Neural cell (in vitro differentiated cells): ENCODE data around the gene TRPT1. TPM values are rescaled to one million over a fixed set of nuclear protein-coding genes. Genes with fewer than 3 reads are reported as not detected.

Experiments used
- H2AFZ ChIP-seq: fragments of 200-600, 300-800 bp; sonication (generic), shearing (Covaris generic); 2 replicates; pipeline ENCODE4 v1.6.0; 2014; ENCODE audit warnings: low read depth, mild to moderate bottlenecking, antibody characterized with exemption, low read length, moderate library complexity
- H3F3A ChIP-seq: fragments of 200-600 bp; shearing (Covaris generic); 2 replicates; pipeline ENCODE4 v1.6.1; 2016; ENCODE audit warnings: mild to moderate bottlenecking, moderate library complexity, mixed read lengths, antibody characterized with exemption, low read length; ENCODE audit not compliant: insufficient read depth, poor library complexity, severe bottlenecking
- H3K27ac ChIP-seq: fragments of 200-600, 300-800 bp; sonication (generic), shearing (Covaris generic); 2 replicates; pipeline ENCODE4 v1.5.1; 2014; ENCODE audit warnings: mild to moderate bottlenecking, low read length, moderate library complexity
- H3K27me3 ChIP-seq: fragments of 300-800, 200-600 bp; sonication (generic), shearing (Covaris generic); 2 replicates; pipeline ENCODE4 v1.6.0; 2014; ENCODE audit warnings: mild to moderate bottlenecking, low read depth, low read length, moderate library complexity; ENCODE audit not compliant: insufficient read depth
- H3K36me3 ChIP-seq: fragments of 300-800, 200-600 bp; sonication (generic), shearing (Covaris generic); 2 replicates; pipeline ENCODE4 v1.5.1; 2014; ENCODE audit warnings: mild to moderate bottlenecking, antibody characterized with exemption, low read length, moderate library complexity; ENCODE audit not compliant: insufficient read depth
- H3K4me2 ChIP-seq: fragments of 300-800, 200-600 bp; sonication (generic), shearing (Covaris generic); 2 replicates; pipeline ENCODE4 v1.6.0; 2014; ENCODE audit warnings: mild to moderate bottlenecking, low read length
- H3K4me3 ChIP-seq: fragments of 300-800, 200-600 bp; sonication (generic), shearing (Covaris generic); 2 replicates; pipeline ENCODE4 v1.5.1; 2014; ENCODE audit warnings: mild to moderate bottlenecking, low read length, moderate library complexity
- H3K79me2 ChIP-seq: fragments of 200-600 bp; shearing (Covaris generic); replicated peaks from 2 replicates; pipeline ENCODE4 v1.6.0; 2014; ENCODE audit warnings: mild to moderate bottlenecking, low read length, moderate library complexity; ENCODE audit not compliant: insufficient read depth
- H3K9ac ChIP-seq: fragments of 300-800, 200-600 bp; sonication (generic), shearing (Covaris generic); 2 replicates; pipeline ENCODE4 v1.6.1; 2016; ENCODE audit warnings: mild to moderate bottlenecking, low read length, mixed read lengths
- H3K9me2 ChIP-seq: fragments of 200-600 bp; shearing (Covaris generic); 2 replicates; pipeline ENCODE4 v1.6.1; 2016; ENCODE audit warnings: mild to moderate bottlenecking, low read length, mixed read lengths; ENCODE audit not compliant: insufficient read depth
- H3K9me3 ChIP-seq: fragments of 200-600, 300-800 bp; sonication (generic), shearing (Covaris generic); 2 replicates; pipeline ENCODE4 v1.6.1; 2016; ENCODE audit warnings: mild to moderate bottlenecking, mixed run types, low read length, moderate library complexity, mixed read lengths
- H4K20me1 ChIP-seq: fragments of 200-600 bp; shearing (Covaris generic); 2 replicates; pipeline ENCODE4 v1.6.1; 2016; ENCODE audit warnings: mild to moderate bottlenecking, mixed run types; ENCODE audit not compliant: insufficient read depth
- EP300 ChIP-seq: fragments of 450-650 bp; conservative IDR thresholded peaks from 2 replicates; pipeline ENCODE4 v1.6.1; 2014; ENCODE audit warnings: antibody characterized with exemption, mild to moderate bottlenecking, moderate library complexity; ENCODE audit not compliant: poor library complexity, severe bottlenecking
- EZH2 ChIP-seq: fragments of 200-600, 300-800 bp; shearing (Covaris generic), sonication (generic); IDR thresholded peaks from 2 replicates; pipeline ENCODE4 v1.6.1; 2014; ENCODE audit warnings: antibody characterized with exemption, low read length, borderline replicate concordance, mild to moderate bottlenecking; ENCODE audit not compliant: insufficient read depth, poor library complexity, severe bottlenecking
- MXI1 ChIP-seq: fragments of 450-650 bp; conservative IDR thresholded peaks from 2 replicates; pipeline ENCODE4 v1.6.1; 2014; ENCODE audit warnings: antibody characterized with exemption, mild to moderate bottlenecking; ENCODE audit not compliant: poor library complexity, severe bottlenecking
- POLR2AphosphoS5 ChIP-seq: IDR thresholded peaks from 2 replicates; pipeline ENCODE4 v1.6.1; 2012
- RAD21 ChIP-seq: fragments of 450-650 bp; conservative IDR thresholded peaks from 2 replicates; pipeline ENCODE4 v1.6.1; 2014; ENCODE audit warnings: antibody characterized with exemption, mild to moderate bottlenecking, moderate library complexity
- SMC3 ChIP-seq: fragments of 450-650 bp; conservative IDR thresholded peaks from 2 replicates; pipeline ENCODE4 v1.6.1; 2014; ENCODE audit warnings: antibody characterized with exemption, mild to moderate bottlenecking, moderate library complexity; ENCODE audit not compliant: poor library complexity
- TAF1 ChIP-seq: IDR thresholded peaks from 2 replicates; pipeline ENCODE4 v1.6.1; 2012; ENCODE audit warnings: low read depth
- polyA plus RNA-seq: library from polyadenylated mRNA; depleted of rRNA; stranded (reverse); fragments of >200 nt; gene quantifications from 2 replicates; pipeline ENCODE4 v1.2.3, GENCODE V29; 2014
- TF ChIP-seq, protein P1 (sequence below): fragments of 450-650 bp; IDR thresholded peaks from 2 replicates; pipeline ENCODE4 v1.5.1; 2014; ENCODE audit warnings: antibody characterized with exemption, mild to moderate bottlenecking, moderate library complexity; ENCODE audit not compliant: poor library complexity, severe bottlenecking
- TF ChIP-seq, protein P2 (sequence below): IDR thresholded peaks from 2 replicates; pipeline ENCODE4 v1.6.1; 2012; ENCODE audit warnings: borderline replicate concordance

TRPT1 gene
- polyA plus RNA-seq, 1 donor from 2014 or later: 67.2 TPM

DNA sequence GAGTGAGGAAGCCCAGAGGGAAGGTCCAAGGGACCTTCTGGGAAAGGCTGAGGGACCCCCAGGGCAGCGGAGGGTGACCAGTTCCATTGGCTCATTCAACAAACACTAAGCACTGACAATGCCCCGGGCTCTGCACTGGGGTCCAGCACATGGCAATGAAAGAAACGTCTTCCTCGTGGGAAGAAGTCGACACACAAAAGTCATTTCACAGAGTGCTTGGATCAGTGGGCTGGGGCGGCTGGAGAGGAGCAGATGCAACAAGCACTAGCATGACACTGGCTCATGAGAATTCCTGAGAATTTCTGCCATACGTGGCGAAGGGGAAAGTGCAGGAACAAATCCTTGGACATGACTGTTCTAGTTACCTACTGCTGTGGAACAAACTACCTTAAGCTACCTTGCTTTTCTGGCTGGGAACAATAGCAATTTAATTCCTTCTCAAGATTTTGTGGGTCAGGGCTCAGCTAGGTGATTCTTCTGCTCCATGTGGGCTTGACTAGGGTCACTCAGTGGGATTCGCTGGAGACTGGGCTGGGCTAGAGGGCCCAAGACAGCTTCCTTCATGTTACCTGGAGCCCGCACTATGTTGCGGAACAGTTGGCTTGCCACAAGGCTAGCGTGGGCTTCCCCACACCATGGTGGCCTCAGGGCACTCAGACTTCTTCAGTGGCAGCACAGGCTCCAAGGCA lies 46.9 kb downstream of the TRPT1 start:
- TF ChIP-seq RAD21 (no peak), TAF1 (no peak), MXI1 (no peak), EZH2 (no peak), SMC3 (no peak), EP300 (no peak), POLR2AphosphoS5 (no peak)
- TF ChIP-seq, protein P1, sequence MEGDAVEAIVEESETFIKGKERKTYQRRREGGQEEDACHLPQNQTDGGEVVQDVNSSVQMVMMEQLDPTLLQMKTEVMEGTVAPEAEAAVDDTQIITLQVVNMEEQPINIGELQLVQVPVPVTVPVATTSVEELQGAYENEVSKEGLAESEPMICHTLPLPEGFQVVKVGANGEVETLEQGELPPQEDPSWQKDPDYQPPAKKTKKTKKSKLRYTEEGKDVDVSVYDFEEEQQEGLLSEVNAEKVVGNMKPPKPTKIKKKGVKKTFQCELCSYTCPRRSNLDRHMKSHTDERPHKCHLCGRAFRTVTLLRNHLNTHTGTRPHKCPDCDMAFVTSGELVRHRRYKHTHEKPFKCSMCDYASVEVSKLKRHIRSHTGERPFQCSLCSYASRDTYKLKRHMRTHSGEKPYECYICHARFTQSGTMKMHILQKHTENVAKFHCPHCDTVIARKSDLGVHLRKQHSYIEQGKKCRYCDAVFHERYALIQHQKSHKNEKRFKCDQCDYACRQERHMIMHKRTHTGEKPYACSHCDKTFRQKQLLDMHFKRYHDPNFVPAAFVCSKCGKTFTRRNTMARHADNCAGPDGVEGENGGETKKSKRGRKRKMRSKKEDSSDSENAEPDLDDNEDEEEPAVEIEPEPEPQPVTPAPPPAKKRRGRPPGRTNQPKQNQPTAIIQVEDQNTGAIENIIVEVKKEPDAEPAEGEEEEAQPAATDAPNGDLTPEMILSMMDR: no peak
- TF ChIP-seq, protein P2, sequence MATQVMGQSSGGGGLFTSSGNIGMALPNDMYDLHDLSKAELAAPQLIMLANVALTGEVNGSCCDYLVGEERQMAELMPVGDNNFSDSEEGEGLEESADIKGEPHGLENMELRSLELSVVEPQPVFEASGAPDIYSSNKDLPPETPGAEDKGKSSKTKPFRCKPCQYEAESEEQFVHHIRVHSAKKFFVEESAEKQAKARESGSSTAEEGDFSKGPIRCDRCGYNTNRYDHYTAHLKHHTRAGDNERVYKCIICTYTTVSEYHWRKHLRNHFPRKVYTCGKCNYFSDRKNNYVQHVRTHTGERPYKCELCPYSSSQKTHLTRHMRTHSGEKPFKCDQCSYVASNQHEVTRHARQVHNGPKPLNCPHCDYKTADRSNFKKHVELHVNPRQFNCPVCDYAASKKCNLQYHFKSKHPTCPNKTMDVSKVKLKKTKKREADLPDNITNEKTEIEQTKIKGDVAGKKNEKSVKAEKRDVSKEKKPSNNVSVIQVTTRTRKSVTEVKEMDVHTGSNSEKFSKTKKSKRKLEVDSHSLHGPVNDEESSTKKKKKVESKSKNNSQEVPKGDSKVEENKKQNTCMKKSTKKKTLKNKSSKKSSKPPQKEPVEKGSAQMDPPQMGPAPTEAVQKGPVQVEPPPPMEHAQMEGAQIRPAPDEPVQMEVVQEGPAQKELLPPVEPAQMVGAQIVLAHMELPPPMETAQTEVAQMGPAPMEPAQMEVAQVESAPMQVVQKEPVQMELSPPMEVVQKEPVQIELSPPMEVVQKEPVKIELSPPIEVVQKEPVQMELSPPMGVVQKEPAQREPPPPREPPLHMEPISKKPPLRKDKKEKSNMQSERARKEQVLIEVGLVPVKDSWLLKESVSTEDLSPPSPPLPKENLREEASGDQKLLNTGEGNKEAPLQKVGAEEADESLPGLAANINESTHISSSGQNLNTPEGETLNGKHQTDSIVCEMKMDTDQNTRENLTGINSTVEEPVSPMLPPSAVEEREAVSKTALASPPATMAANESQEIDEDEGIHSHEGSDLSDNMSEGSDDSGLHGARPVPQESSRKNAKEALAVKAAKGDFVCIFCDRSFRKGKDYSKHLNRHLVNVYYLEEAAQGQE: no peak
- no peak overlapping the region for H2AFZ ChIP-seq
- H3K9me2 ChIP-seq: no peaks in the 10 kb centered on the region
- H3K9me3 ChIP-seq: no peaks in the 10 kb centered on the region
- no peaks in the 10 kb centered on the region for H3K79me2 ChIP-seq
- H3K27ac ChIP-seq: no peak overlapping the region
- H3F3A ChIP-seq: peaks cover 6% of the 10 kb centered on the region
- no peak overlapping the region for H3K9ac ChIP-seq
- H3K4me3 ChIP-seq: no peak overlapping the region
- H3K36me3 ChIP-seq: no peaks in the 10 kb centered on the region
- no peak overlapping the region for H3K4me2 ChIP-seq
- H3K27me3 ChIP-seq: no peaks in the 10 kb centered on the region
- H4K20me1 ChIP-seq: no peaks in the 10 kb centered on the region

DNA sequence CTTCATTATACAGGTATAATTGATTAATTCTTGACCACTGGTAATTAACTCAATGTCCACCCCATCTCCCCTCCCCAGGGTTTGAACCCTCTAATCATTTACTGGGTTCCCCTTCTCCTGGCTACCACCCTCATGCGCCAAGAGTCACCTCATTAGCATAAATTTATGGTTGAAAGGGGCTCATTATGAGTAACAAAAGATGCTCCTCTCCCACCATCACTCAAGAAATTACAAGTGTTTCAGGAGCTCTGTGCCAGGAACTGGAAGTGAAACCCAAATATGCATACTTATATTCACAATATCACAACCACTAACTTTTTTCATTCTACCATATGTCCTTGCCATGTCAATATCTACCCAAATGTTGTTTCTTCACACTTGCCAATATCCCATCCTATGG lies 47.8 kb downstream of the TRPT1 start:
- no peak overlapping the region for H3K4me2 ChIP-seq
- H3K79me2 ChIP-seq: no peaks in the 10 kb centered on the region
- H4K20me1 ChIP-seq: no peaks in the 10 kb centered on the region
- H3K4me3 ChIP-seq: no peak overlapping the region
- no peaks in the 10 kb centered on the region for H3K9me3 ChIP-seq
- no peaks in the 10 kb centered on the region for H3K36me3 ChIP-seq
- no peak overlapping the region for H3K9ac ChIP-seq
- TF ChIP-seq TAF1 (no peak), SMC3 (no peak), RAD21 (no peak), EP300 (no peak), POLR2AphosphoS5 (no peak), EZH2 (no peak), MXI1 (no peak)
- TF ChIP-seq, protein P1: no peak
- TF ChIP-seq, protein P2: no peak
- no peaks in the 10 kb centered on the region for H3K9me2 ChIP-seq
- no peak overlapping the region for H2AFZ ChIP-seq
- no peaks in the 10 kb centered on the region for H3K27me3 ChIP-seq
- no peak overlapping the region for H3K27ac ChIP-seq
- H3F3A ChIP-seq: no peaks in the 10 kb centered on the region
